COR-L47 (cell line): ENCODE results near the gene STRBP.
"Not testable (repeated sequence)": the region's sequence is repeated elsewhere in the genome, so short reads cannot be mapped to it uniquely, and the experiment has no call there.

Experiments
- DNase-seq: peaks from one replicate; lab custom pipeline; 2025; lab: John Stamatoyannopoulos, UW

Gene STRBP

GRCh38 chr9:123268465-123269259, at the start of gene STRBP:
Gene STRBP (minus strand): TSS chr9:123268586. CDS start chr9:123184134, 84,452 bp downstream.
- DNase-seq = peak; percentile 95

GRCh38 chr9:123316053-123316718, 47.8 kb upstream of the STRBP start:
- no peak for DNase-seq

GRCh38 chr9:123315635-123316034, 47.2 kb upstream of the STRBP start:
- no peak for DNase-seq

DNA sequence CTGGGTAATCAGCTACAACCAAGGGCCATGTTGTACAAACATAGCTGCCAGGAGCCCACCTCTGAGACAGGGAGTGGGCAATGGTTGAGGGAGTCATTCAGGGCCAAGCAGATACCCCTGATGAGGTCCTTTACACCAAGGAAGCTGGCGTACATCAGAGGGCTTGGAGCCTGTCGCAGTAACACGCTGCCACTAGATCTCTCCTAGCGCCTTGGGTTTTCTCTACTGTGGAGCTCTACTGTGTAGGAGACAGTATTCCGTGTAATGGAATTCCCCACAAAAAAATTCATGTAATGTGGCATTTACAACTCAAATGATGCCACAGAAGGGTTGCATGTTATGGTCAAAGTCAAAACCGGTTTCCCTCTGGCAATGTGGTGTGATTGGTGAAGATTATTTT, 46.2 kb upstream of the STRBP start:
- DNase-seq = no peak

DNA sequence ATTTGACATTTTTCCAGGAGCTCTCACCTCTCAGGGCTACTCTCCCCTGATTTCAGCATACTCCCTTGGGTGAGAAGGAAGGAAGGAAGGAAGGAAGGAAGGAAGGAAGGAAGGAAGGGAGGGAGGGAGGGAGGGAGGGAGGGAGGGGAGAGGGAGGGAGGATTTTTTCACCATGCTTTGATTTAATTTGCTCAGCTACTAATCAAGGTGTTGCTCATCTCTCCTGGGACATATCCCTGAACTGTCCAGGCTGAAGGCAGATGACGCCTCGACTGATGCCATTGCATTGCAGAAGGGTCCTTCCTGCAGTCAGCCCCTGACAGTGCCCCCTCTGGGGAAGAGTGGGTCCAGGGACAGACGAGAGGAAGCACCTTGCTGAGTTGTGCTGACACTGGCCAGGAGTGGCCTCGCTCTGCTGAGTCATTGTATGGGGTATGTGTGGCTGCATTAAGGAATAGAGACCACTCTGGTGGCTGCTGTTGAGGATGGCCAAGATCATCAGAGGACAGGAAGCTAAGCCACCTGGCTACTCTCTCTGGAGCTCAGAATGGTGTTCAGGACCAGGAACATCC, 44.0 kb upstream of the STRBP start:
- DNase-seq = no peak

DNA sequence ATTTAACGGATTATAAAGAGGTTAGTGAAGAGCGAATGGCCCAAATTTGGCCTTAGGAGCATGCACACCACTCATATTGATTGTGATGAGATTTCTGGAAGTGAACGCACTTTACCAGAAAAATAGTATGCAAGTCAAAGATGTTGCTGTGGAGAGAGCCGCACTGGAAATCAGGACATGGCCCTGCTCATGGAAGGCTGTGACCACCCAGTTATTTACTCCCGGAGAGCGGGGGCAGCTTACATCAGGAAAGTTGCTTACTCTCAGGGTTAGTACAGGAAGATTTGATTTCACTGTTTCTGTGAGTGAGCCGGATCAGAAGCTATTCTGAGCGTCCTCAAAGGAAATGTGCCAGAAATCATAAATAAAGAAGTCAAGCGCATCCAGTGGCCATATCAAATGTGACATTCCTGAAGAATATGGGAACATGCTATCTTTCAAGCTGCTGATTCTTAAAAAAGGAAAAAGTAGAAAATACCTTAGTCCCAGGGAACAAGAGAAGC, 42.9 kb upstream of the STRBP start:
- DNase-seq = no peak

GRCh38 chr9:123310551-123311249, 42.3 kb upstream of the STRBP start:
- DNase-seq = no peak

- DNase-seq = no peak
Measured at GRCh38 chr9:123309611-123310010, 41.2 kb upstream of the STRBP start.

DNA sequence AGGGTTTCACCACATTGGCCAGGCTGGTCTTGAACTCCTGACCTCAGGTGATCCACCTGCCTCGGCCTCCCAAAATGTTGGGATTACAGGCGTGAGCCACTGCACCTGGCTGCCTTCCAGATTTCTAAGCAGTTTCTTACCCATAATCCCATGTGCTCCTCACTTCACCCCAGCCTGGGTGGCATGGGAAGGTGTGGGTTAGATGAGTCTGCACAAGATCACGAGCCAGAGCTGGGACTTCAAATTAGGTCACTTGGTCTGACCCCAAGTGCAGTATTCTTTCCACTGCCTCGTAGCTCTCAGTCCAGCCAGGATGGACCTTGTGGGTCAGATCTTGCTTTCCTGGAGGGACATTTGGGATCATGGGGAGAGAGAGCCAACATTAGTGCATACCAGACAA, 37.5 kb upstream of the STRBP start:
- DNase-seq = no peak

GRCh38 chr9:123304340-123304691, 35.9 kb upstream of the STRBP start:
- DNase-seq = no peak

- no peak for DNase-seq
Measured at GRCh38 chr9:123302348-123303214, 34.2 kb upstream of the STRBP start.

DNA sequence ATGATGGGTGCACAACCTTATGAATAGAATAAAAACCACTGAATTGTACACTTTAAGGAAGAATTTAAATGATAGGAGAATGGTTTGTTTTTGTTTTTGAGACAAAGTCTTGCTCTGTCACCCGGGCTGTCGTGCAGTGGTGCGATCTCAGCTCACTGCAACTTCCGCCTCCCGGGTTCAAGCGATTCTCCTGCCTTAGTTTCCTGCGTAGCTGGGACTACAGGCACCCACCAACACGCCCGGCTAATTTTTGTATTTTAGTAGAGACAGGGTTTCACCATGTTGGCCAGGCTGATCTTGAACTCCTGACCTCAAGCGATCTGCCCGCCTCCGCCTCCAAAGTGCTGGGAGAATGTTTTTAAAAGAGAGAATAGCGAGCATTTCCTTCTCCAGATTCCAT, 33.5 kb upstream of the STRBP start:
- not testable (repeated sequence) for DNase-seq

GRCh38 chr9:123300554-123300953, 32.2 kb upstream of the STRBP start:
- no peak for DNase-seq

GRCh38 chr9:123299558-123300126, 31.3 kb upstream of the STRBP start:
- DNase-seq = no peak

DNA sequence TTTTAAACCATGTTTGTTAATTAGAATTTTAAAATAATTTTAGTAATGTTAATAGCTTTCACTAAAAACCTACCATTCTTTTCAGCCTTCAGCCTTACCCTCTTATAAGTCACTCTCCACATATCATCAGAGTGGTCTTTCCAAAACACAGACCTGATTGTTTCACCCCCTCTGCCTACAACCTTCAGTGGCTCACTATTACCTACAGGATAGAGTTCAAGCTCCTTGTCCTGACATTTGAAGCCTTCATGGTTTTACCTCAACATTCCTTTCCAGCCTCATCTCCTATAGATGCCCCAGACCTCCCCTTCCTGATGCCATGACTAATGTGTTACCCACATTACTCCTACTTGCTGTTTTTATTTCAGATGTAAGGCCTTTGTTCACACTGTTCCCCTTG, 27.8 kb upstream of the STRBP start:
- DNase-seq = no peak

DNA sequence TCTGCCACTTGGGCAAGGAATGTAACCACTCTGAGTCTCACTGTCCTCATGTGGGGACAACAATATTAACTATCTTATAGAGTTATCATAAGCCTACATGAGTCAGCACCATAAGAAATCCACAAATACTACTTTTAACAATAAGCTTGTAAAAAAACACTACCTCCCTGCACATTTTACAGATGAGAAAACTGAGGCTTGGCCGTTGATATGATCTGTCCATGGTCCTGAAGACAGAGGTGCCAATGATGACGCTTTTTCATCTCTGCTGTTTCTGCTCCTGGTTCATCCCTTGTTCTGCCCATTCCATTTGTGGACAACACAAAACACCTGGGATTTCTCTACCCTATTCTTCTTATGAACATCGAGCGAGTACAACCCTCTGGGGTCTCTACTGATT, 23.4 kb upstream of the STRBP start:
- no peak for DNase-seq

DNA sequence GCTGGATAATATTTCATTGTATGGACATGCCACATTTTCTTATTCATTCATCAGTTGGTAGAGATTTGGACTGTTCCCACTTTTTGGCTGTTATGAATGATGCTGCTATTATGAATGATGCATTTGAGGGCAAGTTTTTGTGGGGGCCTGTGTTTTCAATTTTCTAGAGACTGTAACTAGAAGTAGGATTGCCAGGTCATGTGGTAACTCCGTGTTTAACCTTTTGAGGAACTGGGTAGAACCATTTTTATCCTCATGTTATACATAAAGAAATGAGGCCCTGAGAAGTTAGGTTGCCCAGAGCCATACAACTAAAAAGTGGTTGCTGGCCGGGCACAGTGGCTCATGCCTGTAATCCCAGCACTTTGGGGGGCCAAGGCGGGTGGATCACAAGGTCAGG, 22.4 kb upstream of the STRBP start:
- no peak for DNase-seq

GRCh38 chr9:123287639-123288038, 19.3 kb upstream of the STRBP start:
- DNase-seq = no peak

- no peak for DNase-seq
Measured at GRCh38 chr9:123286324-123286723, 17.9 kb upstream of the STRBP start.

- DNase-seq = no peak
Measured at GRCh38 chr9:123284656-123285055, 16.3 kb upstream of the STRBP start.

- no peak for DNase-seq
Measured at GRCh38 chr9:123283455-123283854, 15.1 kb upstream of the STRBP start.
